Measurements from ENCODE around the gene CRISP2. TPM values are rescaled to one million over a fixed set of nuclear protein-coding genes. Genes with fewer than 3 reads are reported as not detected.
"Not testable (repeated sequence)": the region's sequence is repeated elsewhere in the genome, so short reads cannot be mapped to it uniquely, and the experiment has no call there.

CRISP2 gene
- total RNA-seq, 3 donors from 2014 or later, result 0.33 TPM; not detected in 2

DNA sequence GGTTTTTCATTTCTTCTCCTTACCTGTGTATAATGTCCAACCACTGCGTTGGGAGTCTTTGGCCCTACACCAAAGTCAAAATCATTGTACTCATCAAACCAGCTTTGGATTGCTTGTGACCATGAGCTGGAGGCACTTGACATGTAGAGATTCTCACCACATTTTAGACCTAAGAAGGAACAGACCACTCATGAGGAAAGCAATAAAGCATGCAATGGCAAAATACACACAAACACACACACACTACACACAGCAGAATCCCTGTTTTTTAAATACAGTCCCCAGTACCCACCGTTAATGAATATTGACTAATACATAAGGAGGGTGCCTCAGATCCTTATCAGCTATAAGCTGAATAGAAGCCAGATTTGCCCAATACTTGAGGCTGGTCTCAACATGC is 20.3 kb upstream of the CRISP2 start:
- TF ChIP-seq, protein P1, sequence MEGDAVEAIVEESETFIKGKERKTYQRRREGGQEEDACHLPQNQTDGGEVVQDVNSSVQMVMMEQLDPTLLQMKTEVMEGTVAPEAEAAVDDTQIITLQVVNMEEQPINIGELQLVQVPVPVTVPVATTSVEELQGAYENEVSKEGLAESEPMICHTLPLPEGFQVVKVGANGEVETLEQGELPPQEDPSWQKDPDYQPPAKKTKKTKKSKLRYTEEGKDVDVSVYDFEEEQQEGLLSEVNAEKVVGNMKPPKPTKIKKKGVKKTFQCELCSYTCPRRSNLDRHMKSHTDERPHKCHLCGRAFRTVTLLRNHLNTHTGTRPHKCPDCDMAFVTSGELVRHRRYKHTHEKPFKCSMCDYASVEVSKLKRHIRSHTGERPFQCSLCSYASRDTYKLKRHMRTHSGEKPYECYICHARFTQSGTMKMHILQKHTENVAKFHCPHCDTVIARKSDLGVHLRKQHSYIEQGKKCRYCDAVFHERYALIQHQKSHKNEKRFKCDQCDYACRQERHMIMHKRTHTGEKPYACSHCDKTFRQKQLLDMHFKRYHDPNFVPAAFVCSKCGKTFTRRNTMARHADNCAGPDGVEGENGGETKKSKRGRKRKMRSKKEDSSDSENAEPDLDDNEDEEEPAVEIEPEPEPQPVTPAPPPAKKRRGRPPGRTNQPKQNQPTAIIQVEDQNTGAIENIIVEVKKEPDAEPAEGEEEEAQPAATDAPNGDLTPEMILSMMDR (IDR thresholded peaks at IDR 0.05), result no peak
- TF ChIP-seq POLR2AphosphoS5 (IDR thresholded peaks at IDR 0.05) (no peak), POLR2A (IDR thresholded peaks at IDR 0.05) (no peak)
- no peaks in the 10 kb centered on the region for H3K9me3 ChIP-seq
- H3K27ac ChIP-seq, result no peak overlapping the region
- no peaks in the 10 kb centered on the region for H3K4me1 ChIP-seq
- intact Hi-C loops (cut with DNase I; ENCODE audit: low total_unique reads), result no loop called here
- H3K4me3 ChIP-seq, result no peak overlapping the region
- H3K36me3 ChIP-seq, result no peaks in the 10 kb centered on the region
- no peak for DNase-seq (ENCODE audit: low spot score in 2 of 2)
- peaks cover 0 to 4% of the 10 kb centered on the region in 2 donors for H3K27me3 ChIP-seq

DNA sequence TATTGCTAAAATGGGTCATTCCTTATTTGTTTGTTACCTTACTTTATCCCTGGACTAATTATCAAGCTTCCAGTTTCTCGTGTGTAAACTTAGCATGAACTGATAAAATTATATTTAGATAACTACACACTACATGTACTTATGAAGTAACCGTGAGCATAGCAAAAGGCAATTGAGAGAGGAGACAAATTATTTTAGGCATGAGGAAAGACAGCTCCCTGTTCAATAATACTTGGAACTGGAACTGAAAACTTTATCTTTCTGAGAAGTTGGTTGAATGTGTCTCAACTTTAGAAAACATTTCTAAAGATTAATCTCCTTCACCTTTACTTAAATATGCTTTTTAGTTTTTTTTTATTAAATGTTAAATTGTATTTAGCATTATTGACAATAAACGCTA is 19.4 kb upstream of the CRISP2 start:
- no peak for DNase-seq (ENCODE audit: low spot score in 2 of 2)
- Histone ChIP-seq H3K36me3 (no peaks in the 10 kb centered on the region), H3K4me3 (no peak overlapping the region), H3K9me3 (no peaks in the 10 kb centered on the region), H3K27ac (no peak overlapping the region), H3K4me1 (no peaks in the 10 kb centered on the region), H3K27me3 (peaks cover 0 to 4% of the 10 kb centered on the region in 2 donors)
- intact Hi-C loops (cut with DNase I; ENCODE audit: low total_unique reads), result no loop called here
- no peak for TF ChIP-seq POLR2A (IDR thresholded peaks at IDR 0.05)
- TF ChIP-seq, protein P1 (IDR thresholded peaks at IDR 0.05), result no peak
- TF ChIP-seq POLR2AphosphoS5 (IDR thresholded peaks at IDR 0.05), result no peak

DNA sequence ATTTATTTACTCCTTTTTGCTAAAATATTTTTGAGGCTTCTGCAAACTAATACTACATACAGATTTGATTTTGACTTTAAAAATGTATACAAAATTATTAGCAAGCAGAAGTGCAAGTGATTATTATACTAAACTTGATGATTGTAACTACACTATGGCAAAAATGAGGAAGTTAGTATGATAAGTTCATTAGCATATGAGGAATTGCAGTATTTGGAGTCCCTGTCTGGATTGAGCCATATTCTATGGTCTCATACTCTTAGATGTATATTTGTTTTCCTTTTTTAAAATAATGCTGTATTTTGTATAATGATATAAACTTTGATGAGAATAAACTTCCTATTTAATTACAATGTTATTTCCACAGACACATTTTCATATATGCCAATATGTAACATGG is 16.9 kb upstream of the CRISP2 start:
- no peaks in the 10 kb centered on the region for H3K27me3 ChIP-seq
- DNase-seq (ENCODE audit: low spot score in 2 of 2), result no peak
- no peaks in the 10 kb centered on the region for H3K9me3 ChIP-seq
- H3K4me1 ChIP-seq, result no peaks in the 10 kb centered on the region
- H3K4me3 ChIP-seq, result no peak overlapping the region
- TF ChIP-seq, protein P1 (IDR thresholded peaks at IDR 0.05), result no peak
- TF ChIP-seq POLR2AphosphoS5 (IDR thresholded peaks at IDR 0.05), result no peak
- no peak for TF ChIP-seq POLR2A (IDR thresholded peaks at IDR 0.05)
- no peak overlapping the region for H3K27ac ChIP-seq
- intact Hi-C loops (cut with DNase I; ENCODE audit: low total_unique reads), result no loop called here
- no peaks in the 10 kb centered on the region for H3K36me3 ChIP-seq

DNA sequence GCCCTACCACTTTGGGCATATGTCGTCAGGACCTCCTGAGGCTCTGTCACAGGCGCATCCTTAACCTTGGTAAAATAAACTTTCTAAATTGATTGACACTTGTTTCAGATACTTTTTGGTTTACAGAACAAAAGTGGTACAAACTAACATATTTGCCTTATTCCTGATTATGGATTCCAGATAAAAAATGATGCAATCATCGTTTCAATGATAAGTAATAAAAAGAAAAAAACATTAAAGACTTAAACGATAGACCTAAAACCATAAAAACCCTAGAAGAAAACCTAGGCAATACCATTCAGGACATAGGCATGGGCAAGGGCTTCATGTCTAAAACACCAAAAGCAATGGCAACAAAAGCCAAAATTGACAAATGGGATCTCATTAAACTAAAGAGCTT is 10.6 kb upstream of the CRISP2 start:
- H3K4me1 ChIP-seq; H3K27ac ChIP-seq; H3K4me3 ChIP-seq; DNase-seq (ENCODE audit: low spot score in 2 of 2); H3K36me3 ChIP-seq; H3K9me3 ChIP-seq; intact Hi-C loops (cut with DNase I; ENCODE audit: low total_unique reads); H3K27me3 ChIP-seq: not testable (repeated sequence)

DNA sequence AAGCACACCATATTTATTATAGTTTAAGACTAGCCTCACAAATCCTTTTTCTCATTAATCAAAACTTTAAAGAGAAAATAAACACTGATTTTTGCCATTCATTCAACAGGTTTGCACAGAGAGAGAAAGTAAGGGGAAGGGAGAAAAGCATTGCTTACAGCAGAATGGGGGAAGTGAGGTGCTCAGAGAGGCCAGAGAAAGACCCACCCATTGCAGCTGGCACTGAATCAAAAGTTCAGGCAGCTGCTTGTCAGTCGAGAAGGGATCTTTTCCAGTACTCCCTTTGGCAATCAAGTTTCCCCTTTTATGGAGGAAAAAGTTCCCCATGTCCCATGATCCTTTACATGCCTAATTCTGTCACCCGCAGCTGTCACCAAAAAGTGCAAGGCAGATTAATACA is 8.0 kb upstream of the CRISP2 start:
- DNase-seq (ENCODE audit: low spot score in 2 of 2), result no peak
- intact Hi-C loops (cut with DNase I; ENCODE audit: low total_unique reads), result no loop called here
- H3K36me3 ChIP-seq, result no peaks in the 10 kb centered on the region

More for the DNA sequence above, 8.0 kb upstream of the CRISP2 start:
- no peaks in the 10 kb centered on the region for H3K9me3 ChIP-seq
- no peaks in the 10 kb centered on the region for H3K4me1 ChIP-seq
- no peaks in the 10 kb centered on the region for H3K27me3 ChIP-seq
- H3K4me3 ChIP-seq, result no peak overlapping the region
- no peak for TF ChIP-seq POLR2A (IDR thresholded peaks at IDR 0.05)
- TF ChIP-seq POLR2AphosphoS5 (IDR thresholded peaks at IDR 0.05), result no peak
- TF ChIP-seq, protein P1 (IDR thresholded peaks at IDR 0.05), result no peak
- no peak overlapping the region for H3K27ac ChIP-seq

Measured in breast epithelium (tissue), 4 donors.